Measurements from ENCODE around the gene CENPP.

CENPP gene

DNA sequence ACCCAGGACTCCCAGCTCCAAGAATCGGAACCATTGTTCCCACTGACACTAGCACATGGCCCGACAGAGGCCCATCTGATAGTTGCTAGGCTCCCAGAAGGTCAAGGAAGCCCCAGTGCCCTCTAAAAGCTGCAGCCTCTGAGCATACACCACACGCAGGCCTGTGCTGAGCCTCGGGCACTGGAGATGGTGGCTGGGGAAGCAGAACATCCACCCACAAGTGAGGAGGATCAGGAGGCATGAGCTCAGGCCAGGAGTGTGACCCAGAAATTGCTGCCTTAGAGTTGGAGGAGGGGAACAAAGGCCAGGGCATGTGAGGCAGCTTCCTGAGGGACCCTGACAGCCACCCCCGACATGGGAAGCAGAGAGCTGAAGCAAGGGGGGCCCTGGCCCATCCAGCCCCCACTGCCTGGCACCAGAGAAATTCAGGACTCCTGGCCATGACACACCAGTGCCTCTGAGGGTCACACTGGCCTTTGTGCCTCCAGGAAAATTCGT is 322.8 kb downstream of the CENPP start:
- peaks cover 17% of the 10 kb centered on the region for H3K36me3 ChIP-seq (ENCODE audit: control insufficient read depth, insufficient read depth, low read length)
- no peak for DNase-seq (ENCODE audit: extremely low read depth, insufficient read length)
- no peaks in the 10 kb centered on the region for H3K27me3 ChIP-seq (replicated peaks; ENCODE audit: control insufficient read depth, insufficient read depth, low read length)
- H3K4me3 ChIP-seq (replicated peaks; ENCODE audit: low read depth, low read length): no peak overlapping the region
- TF ChIP-seq, protein P1, sequence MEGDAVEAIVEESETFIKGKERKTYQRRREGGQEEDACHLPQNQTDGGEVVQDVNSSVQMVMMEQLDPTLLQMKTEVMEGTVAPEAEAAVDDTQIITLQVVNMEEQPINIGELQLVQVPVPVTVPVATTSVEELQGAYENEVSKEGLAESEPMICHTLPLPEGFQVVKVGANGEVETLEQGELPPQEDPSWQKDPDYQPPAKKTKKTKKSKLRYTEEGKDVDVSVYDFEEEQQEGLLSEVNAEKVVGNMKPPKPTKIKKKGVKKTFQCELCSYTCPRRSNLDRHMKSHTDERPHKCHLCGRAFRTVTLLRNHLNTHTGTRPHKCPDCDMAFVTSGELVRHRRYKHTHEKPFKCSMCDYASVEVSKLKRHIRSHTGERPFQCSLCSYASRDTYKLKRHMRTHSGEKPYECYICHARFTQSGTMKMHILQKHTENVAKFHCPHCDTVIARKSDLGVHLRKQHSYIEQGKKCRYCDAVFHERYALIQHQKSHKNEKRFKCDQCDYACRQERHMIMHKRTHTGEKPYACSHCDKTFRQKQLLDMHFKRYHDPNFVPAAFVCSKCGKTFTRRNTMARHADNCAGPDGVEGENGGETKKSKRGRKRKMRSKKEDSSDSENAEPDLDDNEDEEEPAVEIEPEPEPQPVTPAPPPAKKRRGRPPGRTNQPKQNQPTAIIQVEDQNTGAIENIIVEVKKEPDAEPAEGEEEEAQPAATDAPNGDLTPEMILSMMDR (IDR thresholded peaks at IDR 0.05; ENCODE audit: insufficient read depth, low read length, poor library complexity, severe bottlenecking): no peak

DNA sequence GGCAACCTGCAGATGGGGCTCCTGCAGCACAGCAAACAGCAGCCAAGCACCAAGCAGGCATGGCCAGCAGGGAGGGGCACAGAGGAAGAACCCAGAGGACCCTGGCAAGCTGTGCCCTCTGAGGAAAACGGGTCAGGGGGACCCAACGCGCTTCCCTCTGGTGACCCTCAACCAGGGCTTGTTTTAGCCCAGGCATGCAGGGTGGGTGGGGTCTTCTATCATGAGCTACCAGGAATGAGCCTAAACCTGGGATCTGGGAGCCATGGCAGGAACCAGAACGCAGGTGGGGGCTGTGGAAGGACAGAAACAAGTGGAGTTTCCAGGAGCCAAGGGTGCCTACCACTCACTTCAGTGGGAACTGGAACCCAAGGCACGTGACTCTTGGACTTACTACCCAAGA is 323.3 kb downstream of the CENPP start:
- Histone ChIP-seq H3K27me3 (replicated peaks; ENCODE audit: control insufficient read depth, insufficient read depth, low read length) (no peaks in the 10 kb centered on the region), H3K36me3 (ENCODE audit: control insufficient read depth, insufficient read depth, low read length) (peaks cover 20% of the 10 kb centered on the region), H3K4me3 (replicated peaks; ENCODE audit: low read depth, low read length) (no peak overlapping the region)
- TF ChIP-seq, protein P1 (IDR thresholded peaks at IDR 0.05; ENCODE audit: insufficient read depth, low read length, poor library complexity, severe bottlenecking): no peak
- DNase-seq (ENCODE audit: extremely low read depth, insufficient read length): no peak

DNA sequence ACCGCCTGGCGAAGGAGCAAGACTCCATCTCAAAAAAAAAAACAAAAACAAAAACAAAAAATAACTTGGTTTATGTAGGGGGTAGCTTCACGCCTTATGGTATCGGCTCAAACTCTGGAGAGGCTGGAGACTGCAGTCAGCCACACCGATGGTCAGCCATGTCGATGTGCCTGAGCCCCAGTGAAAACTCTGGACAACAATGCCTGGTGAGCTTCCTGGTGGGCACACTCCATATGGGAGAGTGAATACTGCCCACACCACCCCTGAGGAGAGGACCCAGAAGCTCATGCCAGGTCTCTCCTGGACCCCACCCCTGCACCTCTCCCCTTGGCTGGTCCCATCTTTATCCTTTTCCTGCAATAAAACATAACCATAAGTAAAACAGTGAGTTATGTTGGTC is 324.5 kb downstream of the CENPP start:
- H3K36me3 ChIP-seq (ENCODE audit: control insufficient read depth, insufficient read depth, low read length): peaks cover 17% of the 10 kb centered on the region
- TF ChIP-seq, protein P1 (IDR thresholded peaks at IDR 0.05; ENCODE audit: insufficient read depth, low read length, poor library complexity, severe bottlenecking): no peak
- H3K4me3 ChIP-seq (replicated peaks; ENCODE audit: low read depth, low read length): no peak overlapping the region
- H3K27me3 ChIP-seq (replicated peaks; ENCODE audit: control insufficient read depth, insufficient read depth, low read length): no peaks in the 10 kb centered on the region
- no peak for DNase-seq (ENCODE audit: extremely low read depth, insufficient read length)

DNA sequence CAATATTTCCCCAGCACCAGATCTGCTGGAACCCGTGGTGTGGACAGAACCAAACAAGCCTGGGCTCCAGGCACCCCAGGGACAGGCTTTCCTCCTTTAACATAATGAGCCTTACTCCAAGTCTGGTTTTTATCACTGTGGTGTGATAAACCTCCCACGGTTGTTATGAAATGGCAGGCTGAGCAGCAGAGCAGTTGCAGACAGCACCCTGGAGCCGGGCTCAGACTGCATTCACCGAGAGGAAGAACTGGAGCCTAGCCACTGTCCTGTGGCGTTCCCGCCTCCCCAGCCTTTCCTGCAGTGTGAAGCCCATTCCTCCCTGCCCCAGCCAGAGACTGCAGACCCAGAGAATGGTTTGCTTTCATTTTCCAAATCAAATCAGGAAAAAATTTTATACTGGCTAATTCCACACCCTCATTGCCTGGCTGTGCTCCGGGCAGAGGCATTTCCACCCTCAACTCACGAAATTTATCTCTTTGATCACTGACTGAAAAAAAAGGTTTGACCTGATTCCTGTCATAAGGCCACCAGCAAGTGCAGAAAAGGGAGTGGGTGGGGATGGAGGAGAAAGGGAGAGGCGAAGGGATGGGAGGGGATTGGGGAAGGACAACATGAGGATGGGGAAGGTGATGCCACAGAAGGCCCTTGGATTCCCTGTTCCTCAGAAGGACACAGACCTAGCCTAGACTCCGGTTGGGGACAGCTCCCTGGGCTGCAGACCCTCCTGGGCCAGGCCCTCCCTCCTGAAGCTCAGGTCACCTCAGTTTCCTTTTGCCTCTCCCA is 325.3 kb downstream of the CENPP start:
- peaks cover 17% of the 10 kb centered on the region for H3K36me3 ChIP-seq (ENCODE audit: control insufficient read depth, insufficient read depth, low read length)
- H3K27me3 ChIP-seq (replicated peaks; ENCODE audit: control insufficient read depth, insufficient read depth, low read length): no peaks in the 10 kb centered on the region
- TF ChIP-seq, protein P1 (IDR thresholded peaks at IDR 0.05; ENCODE audit: insufficient read depth, low read length, poor library complexity, severe bottlenecking): no peak
- no peak for DNase-seq (ENCODE audit: extremely low read depth, insufficient read length)
- H3K4me3 ChIP-seq (replicated peaks; ENCODE audit: low read depth, low read length): no peak overlapping the region

DNA sequence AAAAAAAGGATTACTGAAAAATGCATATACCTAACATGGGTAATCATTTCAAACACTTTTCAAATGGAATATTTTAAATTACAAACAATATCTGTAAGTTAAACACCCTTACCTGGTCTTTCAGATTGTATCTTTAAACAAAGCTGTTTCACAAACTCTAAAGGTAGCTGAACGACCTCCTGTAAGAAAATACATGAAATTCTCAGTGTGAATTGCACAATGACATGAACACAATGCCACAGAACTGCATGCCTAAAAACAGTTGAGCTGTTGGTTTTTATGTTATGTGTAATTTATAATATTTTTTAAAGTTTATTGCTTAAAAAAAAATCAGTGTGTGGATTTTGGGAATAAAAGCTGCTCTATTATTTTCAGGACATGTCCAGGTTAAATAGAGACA is 326.7 kb downstream of the CENPP start:
- H3K27me3 ChIP-seq (replicated peaks; ENCODE audit: control insufficient read depth, insufficient read depth, low read length): no peaks in the 10 kb centered on the region
- DNase-seq (ENCODE audit: extremely low read depth, insufficient read length): no peak
- H3K36me3 ChIP-seq (ENCODE audit: control insufficient read depth, insufficient read depth, low read length): peaks cover 19% of the 10 kb centered on the region
- no peak overlapping the region for H3K4me3 ChIP-seq (replicated peaks; ENCODE audit: low read depth, low read length)
- TF ChIP-seq, protein P1 (IDR thresholded peaks at IDR 0.05; ENCODE audit: insufficient read depth, low read length, poor library complexity, severe bottlenecking): no peak
